PC-3 (cell line): ENCODE results near the gene NKD1. TPM values are rescaled to one million over a fixed set of nuclear protein-coding genes. Genes with fewer than 3 reads are reported as not detected.

Experiments used
- ATAC-seq: fragments of 200-7000 bp; cut with Tn5 transposase; 2 replicates; pipeline ENCODE4 v1.9.1; 2020; ENCODE audit warnings: mild to moderate bottlenecking, moderate library complexity
- BruUV-seq: library from RNA; stranded (reverse); fragments of 400-500 nt; replicated peaks from 2 replicates; lab custom pipeline; 2021; lab: Mats Ljungman, UMichigan
- CTCF ChIA-PET: fragments of 300-600 bp; sonication (Branson Sonifier 250); formaldehyde crosslinking; loops from one replicate; lab custom pipeline; 2022; ENCODE audit warnings: antibody characterized with exemption; lab: Charles Lee
- POLR2A ChIA-PET: fragments of 300-600 bp; sonication (Branson Sonifier 250); formaldehyde crosslinking; loops from one replicate; lab custom pipeline; 2022; ENCODE audit warnings: antibody characterized with exemption; ENCODE audit not compliant: unreplicated experiment; lab: Charles Lee
- DNase-seq: peaks from one replicate; pipeline ENCODE4 v3.0.0-alpha.2; 2015
- H2AFZ ChIP-seq: fragments of 300-600 bp; sonication (generic); 2 replicates; pipeline ENCODE4 v1.6.0; 2016; ENCODE audit warnings: antibody characterized with exemption, low read length
- H3F3A ChIP-seq: fragments of 300-600 bp; sonication (generic); one replicate; pipeline ENCODE4 v1.6.0; 2017; ENCODE audit warnings: antibody characterized with exemption, low read length, control low read depth, mild to moderate bottlenecking; ENCODE audit not compliant: unreplicated experiment
- H3K27ac ChIP-seq: fragments of 300-600 bp; sonication (generic); 2 replicates; pipeline ENCODE4 v1.5.1; 2016; ENCODE audit warnings: mild to moderate bottlenecking, low read length
- H3K27me3 ChIP-seq: fragments of 300-600 bp; sonication (generic); 2 replicates; pipeline ENCODE4 v1.6.1; 2016; ENCODE audit warnings: low read length, mixed read lengths
- H3K36me3 ChIP-seq: fragments of 300-600 bp; sonication (generic); 2 replicates; pipeline ENCODE4 v1.6.1; 2016; ENCODE audit warnings: low read depth, mixed run types, low read length, mixed read lengths
- H3K4me1 ChIP-seq: fragments of 300-600 bp; sonication (generic); 2 replicates; pipeline ENCODE4 v1.5.1; 2016; ENCODE audit warnings: low read length; ENCODE audit not compliant: insufficient read depth
- H3K4me2 ChIP-seq: fragments of 300-600 bp; sonication (generic); 2 replicates; pipeline ENCODE4 v1.6.0; 2016; ENCODE audit warnings: low read length
- H3K4me3 ChIP-seq: fragments of 300-600 bp; sonication (generic); 2 replicates; pipeline ENCODE4 v1.5.1; 2016; ENCODE audit warnings: mild to moderate bottlenecking, low read length, mixed read lengths
- H3K79me2 ChIP-seq: fragments of 300-600 bp; sonication (generic); 2 replicates; pipeline ENCODE4 v1.6.1; 2017; ENCODE audit warnings: low read length, mixed read lengths
- H3K9ac ChIP-seq: fragments of 300-600 bp; sonication (generic); 2 replicates; pipeline ENCODE4 v1.6.0; 2016; ENCODE audit warnings: mild to moderate bottlenecking, low read length
- H3K9me2 ChIP-seq: fragments of 300-600 bp; sonication (generic); replicated peaks from 2 replicates; pipeline ENCODE4 v1.6.1; 2016; ENCODE audit warnings: mixed run types, low read length, mixed read lengths
- H3K9me3 ChIP-seq: fragments of 300-600 bp; sonication (generic); 2 replicates; pipeline ENCODE4 v1.6.1; 2016; ENCODE audit warnings: low read length, mixed read lengths
- H4K20me1 ChIP-seq: fragments of 300-600 bp; sonication (generic); 2 replicates; pipeline ENCODE4 v1.6.1; 2016; ENCODE audit warnings: low read length, mixed read lengths
- CTCF ChIP-seq: fragments of 300-600 bp; sonication (generic); conservative IDR thresholded peaks from 2 replicates; pipeline ENCODE4 v1.5.1; 2017; ENCODE audit warnings: antibody characterized with exemption, low read depth, mild to moderate bottlenecking, low read length
- EZH2 ChIP-seq: fragments of 300-600 bp; sonication (generic); IDR thresholded peaks from one replicate; pipeline ENCODE4 v1.6.1; 2017; ENCODE audit warnings: antibody characterized with exemption, mild to moderate bottlenecking, low read length; ENCODE audit not compliant: unreplicated experiment
- EZH2phosphoT487 ChIP-seq: fragments of 300-600 bp; sonication (generic); IDR thresholded peaks from 2 replicates; pipeline ENCODE4 v1.6.1; 2018; ENCODE audit warnings: mild to moderate bottlenecking, antibody characterized with exemption, low read length, borderline replicate concordance
- intact Hi-C: fragments of 100-400 bp; cut with micrococcal nuclease; formaldehyde crosslinking; loops from 2 replicates; pipeline ENCODE4 v1.9.0; 2023
- total RNA-seq: library from RNA; depleted of rRNA; stranded (reverse); fragments of >200 nt; gene quantifications from 2 replicates; pipeline ENCODE4 v1.2.3, GENCODE V29; 2014

The NKD1 gene
- total RNA-seq, 1 experiment from 2014 or later: 0.07 TPM

GRCh38 chr16:50595859-50596258, 47.7 kb downstream of the NKD1 start:
- Histone ChIP-seq H3K9ac (no peak overlapping the region), H3K9me3 (no peaks in the 10 kb centered on the region), H3K4me2 (no peak overlapping the region), H3K27me3 (no peaks in the 10 kb centered on the region), H2AFZ (no peak overlapping the region), H3K9me2 (no peaks in the 10 kb centered on the region), H3F3A (no peaks in the 10 kb centered on the region), H3K4me3 (no peak overlapping the region), H3K27ac (no peak overlapping the region), H3K4me1 (no peaks in the 10 kb centered on the region), H4K20me1 (no peaks in the 10 kb centered on the region), H3K79me2 (no peaks in the 10 kb centered on the region), H3K36me3 (no peaks in the 10 kb centered on the region)
- no peak for TF ChIP-seq EZH2
- no peak for TF ChIP-seq EZH2phosphoT487
- TF ChIP-seq CTCF: no peak
- BruUV-seq: no TSS peak
- ChIA-PET CTCF (no interaction called here), POLR2A (no interaction called here)
- intact Hi-C loops: no loop called here
- ATAC-seq (no peak), DNase-seq (no peak)

GRCh38 chr16:50596762-50597450, 48.7 kb downstream of the NKD1 start:
- Histone ChIP-seq H2AFZ (no peak overlapping the region), H3K4me2 (no peak overlapping the region), H3K79me2 (no peaks in the 10 kb centered on the region), H3K27ac (no peak overlapping the region), H3F3A (no peaks in the 10 kb centered on the region), H3K4me1 (no peaks in the 10 kb centered on the region), H3K36me3 (no peaks in the 10 kb centered on the region), H3K9me3 (no peaks in the 10 kb centered on the region), H3K4me3 (no peak overlapping the region), H3K9me2 (no peaks in the 10 kb centered on the region), H3K9ac (no peak overlapping the region), H3K27me3 (no peaks in the 10 kb centered on the region), H4K20me1 (no peaks in the 10 kb centered on the region)
- TF ChIP-seq CTCF (no peak), EZH2phosphoT487 (no peak), EZH2 (no peak)
- BruUV-seq: no TSS peak
- POLR2A ChIA-PET: no interaction called here
- DNase-seq (no peak), ATAC-seq (no peak)
- CTCF ChIA-PET: no interaction called here
- intact Hi-C loops: no loop called here

GRCh38 chr16:50597563-50598255, 49.5 kb downstream of the NKD1 start:
- ChIA-PET CTCF (no interaction called here), POLR2A (no interaction called here)
- no TSS peak for BruUV-seq
- no peaks in the 10 kb centered on the region for H3K9me3 ChIP-seq
- ATAC-seq (no peak), DNase-seq (no peak)
- no peaks in the 10 kb centered on the region for H3F3A ChIP-seq
- H3K27ac ChIP-seq: no peak overlapping the region
- TF ChIP-seq EZH2 (no peak), EZH2phosphoT487 (no peak), CTCF (no peak)
- no peaks in the 10 kb centered on the region for H3K9me2 ChIP-seq
- H3K4me1 ChIP-seq: peaks cover 3% of the 10 kb centered on the region; the same call in 1 of the 2 replicates
- H3K27me3 ChIP-seq: no peaks in the 10 kb centered on the region
- no peak overlapping the region for H3K4me3 ChIP-seq
- H3K36me3 ChIP-seq: no peaks in the 10 kb centered on the region
- H3K4me2 ChIP-seq: no peak overlapping the region
- no peaks in the 10 kb centered on the region for H4K20me1 ChIP-seq
- no peaks in the 10 kb centered on the region for H3K79me2 ChIP-seq
- no peak overlapping the region for H3K9ac ChIP-seq
- no peak overlapping the region for H2AFZ ChIP-seq
- intact Hi-C loops: no loop called here
